B cell (primary cell): ENCODE measurements around the gene OR7C2.

ENCODE experiments used
- EZH2 ChIP-seq: IDR thresholded peaks from 2 replicates; pipeline ENCODE4 v1.6.1; 2012; ENCODE audit warnings: borderline replicate concordance, low read depth, mild to moderate bottlenecking, moderate library complexity, low read length; ENCODE audit not compliant: insufficient read depth, poor library complexity, severe bottlenecking
- TF ChIP-seq, protein P1 (sequence below): fragments of 200-600 bp; IDR thresholded peaks from one replicate; pipeline ENCODE4 v1.8.0; 2022; ENCODE audit warnings: antibody characterized with exemption, mild to moderate bottlenecking

GRCh38 chr19:14959263-14959662 is 18.0 kb downstream of the OR7C2 start:
- TF ChIP-seq, protein P1, sequence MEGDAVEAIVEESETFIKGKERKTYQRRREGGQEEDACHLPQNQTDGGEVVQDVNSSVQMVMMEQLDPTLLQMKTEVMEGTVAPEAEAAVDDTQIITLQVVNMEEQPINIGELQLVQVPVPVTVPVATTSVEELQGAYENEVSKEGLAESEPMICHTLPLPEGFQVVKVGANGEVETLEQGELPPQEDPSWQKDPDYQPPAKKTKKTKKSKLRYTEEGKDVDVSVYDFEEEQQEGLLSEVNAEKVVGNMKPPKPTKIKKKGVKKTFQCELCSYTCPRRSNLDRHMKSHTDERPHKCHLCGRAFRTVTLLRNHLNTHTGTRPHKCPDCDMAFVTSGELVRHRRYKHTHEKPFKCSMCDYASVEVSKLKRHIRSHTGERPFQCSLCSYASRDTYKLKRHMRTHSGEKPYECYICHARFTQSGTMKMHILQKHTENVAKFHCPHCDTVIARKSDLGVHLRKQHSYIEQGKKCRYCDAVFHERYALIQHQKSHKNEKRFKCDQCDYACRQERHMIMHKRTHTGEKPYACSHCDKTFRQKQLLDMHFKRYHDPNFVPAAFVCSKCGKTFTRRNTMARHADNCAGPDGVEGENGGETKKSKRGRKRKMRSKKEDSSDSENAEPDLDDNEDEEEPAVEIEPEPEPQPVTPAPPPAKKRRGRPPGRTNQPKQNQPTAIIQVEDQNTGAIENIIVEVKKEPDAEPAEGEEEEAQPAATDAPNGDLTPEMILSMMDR: no peak
- no peak for TF ChIP-seq EZH2
